Globus pallidus (tissue), 1 donor: Measurements from ENCODE around the gene CD8A.
"Not testable (repeated sequence)": the region's sequence is repeated elsewhere in the genome, so short reads cannot be mapped to it uniquely, and the experiment has no call there.

Experiments
- DNase-seq: peaks from one replicate; pipeline ENCODE4 v3.0.0-alpha.2; 2015; ENCODE audit warnings: low spot score

CD8A gene

GRCh38 chr2:86790676-86791572, at the start of gene CD8A:
Gene CD8A (minus strand): TSS chr2:86790913. CDS start chr2:86790825, 88 bp downstream.
- no peak for DNase-seq

GRCh38 chr2:86839871-86840548, 49.3 kb upstream of the CD8A start:
- DNase-seq, result not testable (repeated sequence)

GRCh38 chr2:86839455-86839854, 48.7 kb upstream of the CD8A start:
- not testable (repeated sequence) for DNase-seq

- DNase-seq, result not testable (repeated sequence)
Measured at GRCh38 chr2:86837714-86838113, 47.0 kb upstream of the CD8A start.

GRCh38 chr2:86836915-86837695, 46.4 kb upstream of the CD8A start:
- DNase-seq, result not testable (repeated sequence)

GRCh38 chr2:86835548-86835889, 44.8 kb upstream of the CD8A start:
- DNase-seq, result not testable (repeated sequence)

GRCh38 chr2:86833315-86833714, 42.6 kb upstream of the CD8A start:
- DNase-seq, result no peak

GRCh38 chr2:86832334-86833096, 41.8 kb upstream of the CD8A start:
- DNase-seq, result no peak

- DNase-seq, result no peak
Measured at GRCh38 chr2:86831537-86831936, 40.8 kb upstream of the CD8A start.

- DNase-seq, result no peak
Measured at GRCh38 chr2:86826951-86827350, 36.2 kb upstream of the CD8A start.

GRCh38 chr2:86825693-86826381, 35.1 kb upstream of the CD8A start:
- DNase-seq, result no peak

GRCh38 chr2:86825036-86825692, 34.5 kb upstream of the CD8A start:
- no peak for DNase-seq

- DNase-seq, result no peak
Measured at GRCh38 chr2:86822668-86823345, 32.1 kb upstream of the CD8A start.

- DNase-seq, result no peak
Measured at GRCh38 chr2:86821842-86822241, 31.1 kb upstream of the CD8A start.

GRCh38 chr2:86821306-86821705, 30.6 kb upstream of the CD8A start:
- DNase-seq, result no peak

- no peak for DNase-seq
Measured at GRCh38 chr2:86818957-86819356, 28.2 kb upstream of the CD8A start.

- no peak for DNase-seq
Measured at GRCh38 chr2:86818114-86818801, 27.5 kb upstream of the CD8A start.

- DNase-seq, result no peak
Measured at GRCh38 chr2:86815611-86816010, 24.9 kb upstream of the CD8A start.

- DNase-seq, result no peak
Measured at GRCh38 chr2:86809481-86810121, 18.9 kb upstream of the CD8A start.
